NCI-H2196 (cell line): ENCODE data around the gene PDCD11.
"Not testable (repeated sequence)": the region's sequence is repeated elsewhere in the genome, so short reads cannot be mapped to it uniquely, and the experiment has no call there.

Experiments used
- DNase-seq: peaks from one replicate; lab custom pipeline; 2025; ENCODE audit not compliant: unreplicated experiment; lab: John Stamatoyannopoulos, UW

PDCD11 gene

GRCh38 chr10:103473261-103473671 lies 76.8 kb downstream of the PDCD11 start:
- no peak for DNase-seq

DNA sequence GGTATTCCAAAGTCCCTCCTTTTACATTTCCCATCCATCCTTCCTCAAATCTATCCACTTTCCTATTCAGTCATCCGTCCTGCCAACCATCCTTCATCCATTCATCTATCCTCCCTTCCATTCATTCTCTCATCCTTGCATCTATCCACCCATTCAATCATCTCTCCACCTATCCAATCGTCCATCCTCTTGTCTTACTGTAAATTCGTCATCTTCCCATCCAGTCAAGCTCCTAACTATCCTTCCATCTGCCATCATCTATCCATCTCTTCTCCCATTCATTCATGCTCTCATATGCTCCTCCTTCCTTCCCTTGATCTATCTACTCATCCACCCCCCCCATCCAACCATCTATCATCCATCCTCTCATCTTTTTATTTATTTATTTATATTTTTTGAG lies 77.7 kb downstream of the PDCD11 start:
- no peak for DNase-seq

- no peak for DNase-seq
Measured at GRCh38 chr10:103475437-103475836, 79.0 kb downstream of the PDCD11 start.

GRCh38 chr10:103476046-103476768 lies 79.8 kb downstream of the PDCD11 start:
- peak; percentile 7 for DNase-seq

DNA sequence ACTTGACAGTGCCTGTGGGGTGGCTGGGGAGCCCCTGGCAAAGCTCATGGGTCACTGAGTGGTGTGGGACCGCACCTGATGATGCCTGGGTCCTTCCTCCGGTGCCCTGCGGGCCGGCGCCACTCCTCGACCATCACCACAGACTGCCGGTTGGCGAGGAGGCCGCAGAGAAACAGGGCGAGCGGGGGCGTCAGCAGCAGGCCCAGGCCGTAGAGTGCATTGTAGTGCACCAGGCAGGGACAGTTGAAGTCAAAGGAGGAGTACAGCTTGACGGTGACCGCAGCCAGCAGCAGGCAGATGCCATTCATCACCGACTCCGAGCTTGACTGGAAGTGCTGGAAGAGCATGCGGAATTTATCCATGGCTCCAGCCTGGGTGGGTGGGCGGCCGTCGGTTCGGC lies 82.2 kb downstream of the PDCD11 start:
- DNase-seq = no peak

- DNase-seq = no peak
Measured at GRCh38 chr10:103479135-103479534, 82.7 kb downstream of the PDCD11 start, which contains the start of gene CALHM3. Gene CALHM3 (minus strand): TSS chr10:103479240. CDS start chr10:103479032, 208 bp downstream.

DNA sequence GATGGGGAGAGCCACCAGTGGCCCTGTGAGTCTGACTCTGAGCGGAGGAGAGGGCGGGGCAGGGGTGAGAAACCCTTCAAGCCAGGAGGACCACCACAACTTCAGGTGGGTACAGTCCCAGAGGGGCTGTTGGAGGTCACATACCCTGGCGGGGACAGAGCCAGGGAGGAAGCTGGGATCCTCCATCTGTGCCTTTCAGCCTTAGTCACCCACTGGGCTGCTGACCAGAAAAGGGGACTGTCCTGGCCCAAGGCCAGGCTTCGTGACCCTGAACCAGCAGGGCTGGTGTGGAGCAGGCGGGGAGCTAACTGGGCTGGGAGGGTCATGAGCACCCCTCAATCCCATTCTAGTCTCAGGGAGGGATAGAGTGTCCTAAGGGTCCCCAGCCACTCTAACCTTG lies 84.1 kb downstream of the PDCD11 start:
- DNase-seq = no peak

DNA sequence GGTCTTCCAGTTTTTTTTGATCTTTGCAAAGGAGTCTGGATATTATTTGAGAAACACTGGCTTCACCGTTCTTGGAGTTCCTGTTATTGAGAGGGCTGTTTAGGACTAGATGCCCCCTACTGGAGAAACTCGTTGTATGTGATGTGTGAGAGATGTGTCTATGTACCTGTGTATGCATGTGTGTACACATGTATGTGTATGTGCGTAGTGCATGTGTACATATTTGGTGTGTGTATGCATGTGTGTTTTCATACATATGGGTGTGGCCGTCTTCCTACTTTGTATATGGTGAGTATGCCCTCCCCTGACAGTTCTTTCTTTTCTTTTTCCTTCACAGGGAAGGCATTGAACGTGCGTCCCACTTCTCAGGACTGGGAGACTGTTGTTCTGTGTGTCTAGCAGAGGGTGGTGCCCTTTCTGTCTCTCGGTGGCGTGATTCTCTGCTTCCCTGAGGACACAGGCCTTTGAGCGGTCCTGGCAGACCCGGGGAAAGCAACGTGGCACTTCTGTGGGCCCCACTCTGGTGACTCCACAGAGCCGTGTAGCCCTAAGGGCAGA lies 85.6 kb downstream of the PDCD11 start:
- DNase-seq = peak; percentile 17

GRCh38 chr10:103486635-103487409 lies 90.4 kb downstream of the PDCD11 start:
- not testable (repeated sequence) for DNase-seq

- DNase-seq = no peak
Measured at GRCh38 chr10:103487410-103487708, 90.9 kb downstream of the PDCD11 start.

GRCh38 chr10:103490986-103491314 lies 94.5 kb downstream of the PDCD11 start:
- DNase-seq = no peak

GRCh38 chr10:103491729-103492364 lies 95.4 kb downstream of the PDCD11 start:
- no peak for DNase-seq

- DNase-seq = no peak
Measured at GRCh38 chr10:103492655-103493261, 96.3 kb downstream of the PDCD11 start.

GRCh38 chr10:103493362-103493915 lies 97.0 kb downstream of the PDCD11 start, which contains the start of gene NEURL1:
Gene NEURL1 (plus strand): TSS chr10:103493705. CDS start chr10:103494388, 683 bp downstream.
- DNase-seq = peak; percentile 14

GRCh38 chr10:103493916-103494877 lies 97.8 kb downstream of the PDCD11 start:
- DNase-seq = peak; percentile 5

- no peak for DNase-seq
Measured at GRCh38 chr10:103495321-103495720, 98.9 kb downstream of the PDCD11 start.
